Cardiac muscle cell (in vitro differentiated cells and primary cell): ENCODE measurements around the gene PLEKHA1. TPM values are rescaled to one million over a fixed set of nuclear protein-coding genes. Genes with fewer than 3 reads are reported as not detected.

Experiments
- DNase-seq, 2 donors: peaks; one replicate each; pipeline versions ENCODE4 v3.0.0 to v3.0.0-alpha.2; 2010 to 2017; ENCODE audit warnings: low read depth in 1 of 2, low spot score in 1 of 2
- H3K27ac ChIP-seq: fragments of 200-600 bp; sonication (generic); 2 replicates; pipeline ENCODE4 v1.5.1; 2016
- H3K27me3 ChIP-seq: fragments of 200-600 bp; sonication (generic); 2 replicates; pipeline ENCODE4 v1.6.0; 2016; ENCODE audit warnings: control low read depth
- H3K36me3 ChIP-seq: fragments of 200-600 bp; sonication (generic); 2 replicates; pipeline ENCODE4 v1.5.1; 2016; ENCODE audit warnings: control low read depth
- H3K4me1 ChIP-seq: fragments of 200-600 bp; sonication (generic); 2 replicates; pipeline ENCODE4 v1.8.1; 2017; ENCODE audit warnings: low read depth, mild to moderate bottlenecking, mixed run types
- H3K4me3 ChIP-seq: fragments of 200-600 bp; sonication (generic); 2 replicates; pipeline ENCODE4 v1.5.1; 2016; ENCODE audit warnings: mild to moderate bottlenecking
- H3K9me3 ChIP-seq: fragments of 200-600 bp; sonication (generic); 2 replicates; pipeline ENCODE4 v1.5.1; 2017; ENCODE audit warnings: low read depth, mild to moderate bottlenecking, control low read depth
- CTCF ChIP-seq: IDR thresholded peaks from 2 replicates; pipeline ENCODE4 v1.5.1; 2012; ENCODE audit warnings: low read depth, mild to moderate bottlenecking, low read length
- polyA plus RNA-seq: library from polyadenylated mRNA; unstranded; fragments of >200 nt; fragmentation: Nextera tagmentation; extraction: Ambion mirVana; gene quantifications from 2 replicates; pipeline ENCODE4 v1.2.1, GENCODE V29; 2016
- total RNA-seq: library from RNA; depleted of rRNA; stranded (reverse); fragments of >200 nt; gene quantifications from 2 replicates; pipeline ENCODE4 v1.2.3, GENCODE V29; 2016

PLEKHA1 gene
- total and polyA plus RNA-seq, 2 experiments from 2014 or later: 26.5 to 44.8 TPM

GRCh38 chr10:122348512-122348911 lies 26.0 kb upstream of the PLEKHA1 start:
- TF ChIP-seq CTCF: no peak
- Histone ChIP-seq H3K9me3 (no peaks in the 10 kb centered on the region), H3K4me1 (no peaks in the 10 kb centered on the region), H3K27me3 (no peaks in the 10 kb centered on the region), H3K27ac (no peak overlapping the region), H3K36me3 (no peaks in the 10 kb centered on the region), H3K4me3 (no peak overlapping the region)
- DNase-seq: no peak

- Histone ChIP-seq H3K4me1 (no peaks in the 10 kb centered on the region), H3K9me3 (no peaks in the 10 kb centered on the region), H3K4me3 (no peak overlapping the region), H3K36me3 (no peaks in the 10 kb centered on the region), H3K27ac (no peak overlapping the region), H3K27me3 (no peaks in the 10 kb centered on the region)
- DNase-seq: no peak
- no peak for TF ChIP-seq CTCF
Measured at GRCh38 chr10:122348935-122349361, 25.6 kb upstream of the PLEKHA1 start.

- no peaks in the 10 kb centered on the region for H3K4me1 ChIP-seq
- TF ChIP-seq CTCF: no peak
- no peaks in the 10 kb centered on the region for H3K27me3 ChIP-seq
- DNase-seq: no peak
- H3K27ac ChIP-seq: no peak overlapping the region
- H3K4me3 ChIP-seq: no peak overlapping the region
- H3K36me3 ChIP-seq: no peaks in the 10 kb centered on the region
- no peaks in the 10 kb centered on the region for H3K9me3 ChIP-seq
Measured at GRCh38 chr10:122349758-122350369, 24.6 kb upstream of the PLEKHA1 start.

- H3K4me3 ChIP-seq: no peak overlapping the region
- no peak for DNase-seq
- H3K27me3 ChIP-seq: no peaks in the 10 kb centered on the region
- H3K36me3 ChIP-seq: no peaks in the 10 kb centered on the region
- no peaks in the 10 kb centered on the region for H3K4me1 ChIP-seq
- no peak overlapping the region for H3K27ac ChIP-seq
- H3K9me3 ChIP-seq: no peaks in the 10 kb centered on the region
- no peak for TF ChIP-seq CTCF
Measured at GRCh38 chr10:122350893-122351292, 23.6 kb upstream of the PLEKHA1 start.

GRCh38 chr10:122352817-122353525 lies 21.5 kb upstream of the PLEKHA1 start:
- Histone ChIP-seq H3K27ac (no peak overlapping the region), H3K4me1 (no peaks in the 10 kb centered on the region), H3K4me3 (no peak overlapping the region), H3K36me3 (no peaks in the 10 kb centered on the region), H3K9me3 (no peaks in the 10 kb centered on the region), H3K27me3 (no peaks in the 10 kb centered on the region)
- no peak for DNase-seq
- no peak for TF ChIP-seq CTCF
